ENCODE results near the gene NAA20. TPM values are rescaled to one million over a fixed set of nuclear protein-coding genes. Genes with fewer than 3 reads are reported as not detected.

Gene NAA20
- total and polyA plus RNA-seq, 9 of the 15 experiments (the other 6 are each of a cell fraction or from before 2014, with no cell fraction given), result 51.4 to 361 (median 84.6) TPM

DNA sequence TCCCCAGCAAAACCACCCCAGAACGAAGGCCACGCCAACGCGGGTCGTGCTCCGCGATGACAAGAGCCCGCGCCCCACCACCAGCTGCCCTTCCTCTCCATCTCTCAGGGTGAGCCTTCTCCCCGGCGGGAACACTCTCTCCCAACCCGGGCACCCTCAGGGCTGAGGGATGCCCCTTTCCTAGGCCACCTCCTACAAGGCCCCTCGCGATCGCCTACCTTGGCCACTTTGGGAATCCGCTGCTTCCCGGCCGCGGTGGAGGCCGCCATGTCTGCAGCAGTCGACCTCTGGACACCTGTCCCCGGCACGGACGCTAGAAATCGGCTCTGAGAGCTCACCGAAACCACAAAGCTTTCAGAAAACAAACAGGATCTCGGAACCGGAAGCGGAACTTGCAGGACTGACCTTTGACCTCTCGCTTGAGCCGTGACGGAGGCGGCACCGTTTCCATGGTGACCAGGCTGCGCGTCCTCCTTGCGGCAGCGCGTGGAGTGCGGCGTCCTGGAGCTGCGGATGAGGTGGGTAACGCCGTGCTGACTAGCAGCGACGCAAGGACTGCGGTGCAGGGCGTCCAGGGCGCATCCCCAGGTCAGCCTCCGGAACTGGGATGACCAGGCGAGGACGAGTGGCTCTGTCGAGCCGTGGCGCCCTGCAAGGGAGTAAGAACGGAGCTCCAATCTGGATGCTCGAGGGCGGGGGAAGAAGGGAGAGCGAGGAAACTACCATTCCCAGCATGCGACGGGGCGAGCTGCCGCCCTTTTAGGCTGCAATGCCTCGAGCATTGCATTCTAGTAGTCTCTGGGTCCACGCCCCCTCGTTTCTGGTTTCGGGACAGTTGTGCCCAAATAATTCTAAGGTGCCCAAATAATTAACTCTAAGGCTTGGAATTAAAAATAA, 35.2 kb downstream of the NAA20 start, which contains the start of the genes CFAP61 and CRNKL1 (continued):
- no peak for TF ChIP-seq TSHZ1 (CRISPR knock-in tag; IDR thresholded peaks at IDR 0.05)
- TF ChIP-seq NRF1 (conservative IDR thresholded peaks at IDR 0.05 in 1 of 2, IDR thresholded peaks at IDR 0.05 in 1 of 2), result peak; percentile 81 to 86
- no peak for TF ChIP-seq TCF7L2 (IDR thresholded peaks at IDR 0.05; ENCODE audit: low read depth, low read length)
- peak; percentile 48 for TF ChIP-seq L3MBTL2 (IDR thresholded peaks at IDR 0.05)
- TF ChIP-seq CTBP1 (IDR thresholded peaks at IDR 0.05; ENCODE audit: borderline replicate concordance), result peak; percentile 64; the same call in 1 of the 2 replicates
- peak; percentile 89 to 100; a peak in 3 of 4 replicates for TF ChIP-seq HDAC1 (IDR thresholded peaks at IDR 0.05)
- TF ChIP-seq ZBTB40 (IDR thresholded peaks at IDR 0.05), result peak; percentile 94
- TF ChIP-seq ZBTB40 (CRISPR knock-in tag; IDR thresholded peaks at IDR 0.05), result no peak
- peak; percentile 46 to 47; a peak in 2 of 4 replicates for TF ChIP-seq SIX5 (IDR thresholded peaks at IDR 0.05; ENCODE audit: borderline replicate concordance in 1 of 2, insufficient read depth in 1 of 2, low read depth in 1 of 2, low read length in 2 of 2)
- 0 out of 2 replicates have a peak, but pooled peaks have one; percentile 27 for TF ChIP-seq RB1 (IDR thresholded peaks at IDR 0.05; ENCODE audit: low read depth)
- TF ChIP-seq JUN (IDR thresholded peaks at IDR 0.05; ENCODE audit: borderline replicate concordance, low read depth, low read length), result peak; percentile 38; the same call in 1 of the 2 replicates
- TF ChIP-seq JUN (CRISPR knock-in tag; IDR thresholded peaks at IDR 0.05; ENCODE audit: borderline replicate concordance), result no peak
- TF ChIP-seq DACH1 (IDR thresholded peaks at IDR 0.05; ENCODE audit: partially characterized antibody), result no peak
- TF ChIP-seq SAP30 (IDR thresholded peaks at IDR 0.05; ENCODE audit: borderline replicate concordance, insufficient read depth, low read depth, low read length, poor library complexity, severe bottlenecking), result peak; percentile 99

Measured in K562 (cell line).